Right lobe of liver (tissue), 6 donors: ENCODE results near the gene MYO1C. TPM values are rescaled to one million over a fixed set of nuclear protein-coding genes. Genes with fewer than 3 reads are reported as not detected.
"Not testable (repeated sequence)": the region's sequence is repeated elsewhere in the genome, so short reads cannot be mapped to it uniquely, and the experiment has no call there.

Source experiments
- ATAC-seq, 4 donors: fragments of 200-7000 bp; cut with Tn5 transposase; one replicate each; pipeline ENCODE4 v1.9.1; 2020; ENCODE audit warnings: mild to moderate bottlenecking in 4 of 4, moderate library complexity in 4 of 4
- DNase-seq, 3 donors: peaks; one replicate each; pipeline ENCODE4 v3.0.0-alpha.2; 2020
- H3K27ac ChIP-seq, 3 donors: fragments of 200-600 bp; one replicate each; pipeline ENCODE4 v1.8.0; 2022
- H3K27me3 ChIP-seq, 2 donors: fragments of 200-600 bp; one replicate each; pipeline ENCODE4 v1.8.0; 2022
- H3K36me3 ChIP-seq, 4 donors: fragments of 200-600 bp; sonication (generic) in 1 of 4; one replicate each; pipeline versions ENCODE4 v1.5.1 to v1.8.0; 2017 to 2022; ENCODE audit warnings: control low read depth in 1 of 4
- H3K4me1 ChIP-seq, 4 donors: fragments of 200-600 bp; sonication (generic) in 1 of 4; one replicate each; pipeline versions ENCODE4 v1.5.1 to v1.8.0; 2017 to 2022; ENCODE audit warnings: control low read depth in 1 of 4
- H3K4me3 ChIP-seq, 3 donors: fragments of 200-600 bp; one replicate each; pipeline ENCODE4 v1.8.0; 2022
- H3K9me3 ChIP-seq, 4 donors: fragments of 200-600 bp; sonication (generic) in 1 of 4; one replicate each; pipeline versions ENCODE4 v1.5.1 to v1.8.0; 2017 to 2022; ENCODE audit warnings: control low read depth in 1 of 4
- POLR2A ChIP-seq: fragments of 450-650 bp; IDR thresholded peaks from one replicate; pipeline ENCODE4 v1.6.1; 2017; ENCODE audit warnings: antibody characterized with exemption, mild to moderate bottlenecking
- WGBS: methylation state at CpG from one replicate; pipeline ENCODE4 v1.1.6; 2018; ENCODE audit warnings: low coverage, low lambda C conversion rate; ENCODE audit not compliant: insufficient coverage; ENCODE audit errors: missing lambda C conversion rate; 5-methylcytosine and 5-hydroxymethylcytosine counted together
- intact Hi-C, 2 donors: fragments of 100-400 bp; cut with DNase I; formaldehyde crosslinking; loops; one replicate each; pipeline versions ENCODE4 v1.11.2 to v1.14.1; 2022
- total RNA-seq, 6 experiments: library from RNA; depleted of rRNA in 2 of 6; stranded (reverse); fragments of >200 nt in 2 of 6; fragmentation: NEBNext Ultra II Directional in 3 of 6; extraction: Animal tissue kit (Norgen Biotek cat#: 25700) in 3 of 6; gene quantifications; one replicate each; pipeline versions ENCODE4 v1.1.0 to v1.2.4, GENCODE V29; 2016 to 2023
- TF ChIP-seq, protein P1 (sequence below), 4 donors: fragments of 200-600 bp in 3 of 4; fragments of 450-650 bp in 1 of 4; IDR thresholded peaks; one replicate each; pipeline versions ENCODE4 v1.5.1 to v1.8.0; 2016 to 2022; ENCODE audit warnings: antibody characterized with exemption in 4 of 4, mild to moderate bottlenecking in 2 of 4
- donor health status: DM: no; HTN: yes; CAD: no.
- donor health status: DM: no; HTN: no; CAD: no.
- donor health status: DM: no; HTN: no; CAD: no.
- donor health status: DM: no; HTN: yes; CAD: no.
- donor health status: DM: no; HTN: yes; CAD: no.

MYO1C gene
- total RNA-seq, 6 experiments from 2014 or later = 56.6 to 94.7 (median 68.3) TPM

DNA sequence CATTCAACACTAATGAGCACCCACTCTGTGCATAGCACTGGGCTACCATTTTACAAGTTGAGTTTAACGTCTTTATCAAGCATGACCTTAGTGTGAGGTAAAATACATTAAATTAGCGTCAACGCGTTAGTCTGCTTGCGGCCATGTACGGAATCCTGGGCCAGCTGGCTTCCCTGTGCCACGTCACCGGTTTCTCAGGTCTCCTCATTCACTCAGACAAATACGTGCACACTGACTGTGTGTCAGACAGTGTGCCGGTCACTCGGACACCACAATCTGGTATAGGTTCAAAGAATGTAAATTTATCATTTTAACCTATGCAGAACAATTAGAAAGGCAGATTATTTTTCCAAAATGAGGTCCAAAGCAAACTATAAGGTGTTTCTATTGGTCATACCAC, 71.0 kb downstream of the MYO1C start:
- intact Hi-C loops = no loop called here
- ATAC-seq = no peak
- no peak for DNase-seq
- peaks cover 8 to 37% (median 13%) of the 10 kb centered on the region in 4 donors for H3K36me3 ChIP-seq
- H3K27me3 ChIP-seq = no peaks in the 10 kb centered on the region
- 44% methylated on average over 1 of the region's 11 CpGs for WGBS
- TF ChIP-seq POLR2A = no peak
- TF ChIP-seq, protein P1, sequence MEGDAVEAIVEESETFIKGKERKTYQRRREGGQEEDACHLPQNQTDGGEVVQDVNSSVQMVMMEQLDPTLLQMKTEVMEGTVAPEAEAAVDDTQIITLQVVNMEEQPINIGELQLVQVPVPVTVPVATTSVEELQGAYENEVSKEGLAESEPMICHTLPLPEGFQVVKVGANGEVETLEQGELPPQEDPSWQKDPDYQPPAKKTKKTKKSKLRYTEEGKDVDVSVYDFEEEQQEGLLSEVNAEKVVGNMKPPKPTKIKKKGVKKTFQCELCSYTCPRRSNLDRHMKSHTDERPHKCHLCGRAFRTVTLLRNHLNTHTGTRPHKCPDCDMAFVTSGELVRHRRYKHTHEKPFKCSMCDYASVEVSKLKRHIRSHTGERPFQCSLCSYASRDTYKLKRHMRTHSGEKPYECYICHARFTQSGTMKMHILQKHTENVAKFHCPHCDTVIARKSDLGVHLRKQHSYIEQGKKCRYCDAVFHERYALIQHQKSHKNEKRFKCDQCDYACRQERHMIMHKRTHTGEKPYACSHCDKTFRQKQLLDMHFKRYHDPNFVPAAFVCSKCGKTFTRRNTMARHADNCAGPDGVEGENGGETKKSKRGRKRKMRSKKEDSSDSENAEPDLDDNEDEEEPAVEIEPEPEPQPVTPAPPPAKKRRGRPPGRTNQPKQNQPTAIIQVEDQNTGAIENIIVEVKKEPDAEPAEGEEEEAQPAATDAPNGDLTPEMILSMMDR (IDR thresholded peaks at IDR 0.05) = no peak
- no peak overlapping the region for H3K27ac ChIP-seq
- H3K4me3 ChIP-seq = no peak overlapping the region
- H3K9me3 ChIP-seq = no peaks in the 10 kb centered on the region
- no peaks in the 10 kb centered on the region for H3K4me1 ChIP-seq

DNA sequence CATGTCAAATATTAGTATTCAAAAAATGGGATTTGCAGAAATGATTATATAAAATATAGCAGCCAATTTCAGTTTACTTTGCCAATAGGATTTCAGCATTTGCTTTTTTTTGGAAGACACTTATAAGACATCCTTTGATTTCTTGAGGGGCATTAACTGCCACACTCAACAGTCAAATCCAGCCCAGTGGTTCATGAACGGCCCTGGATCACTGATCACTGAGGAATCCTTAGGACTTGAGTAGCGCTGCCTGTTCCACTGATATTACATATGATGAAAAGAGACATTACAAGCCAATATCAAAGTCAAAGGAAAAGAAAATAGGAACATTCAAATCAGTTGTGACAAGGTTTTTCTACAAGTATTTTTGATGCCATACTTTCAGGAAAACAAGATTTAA, 71.5 kb downstream of the MYO1C start:
- TF ChIP-seq, protein P1 (IDR thresholded peaks at IDR 0.05) = no peak
- no peak for TF ChIP-seq POLR2A

DNA sequence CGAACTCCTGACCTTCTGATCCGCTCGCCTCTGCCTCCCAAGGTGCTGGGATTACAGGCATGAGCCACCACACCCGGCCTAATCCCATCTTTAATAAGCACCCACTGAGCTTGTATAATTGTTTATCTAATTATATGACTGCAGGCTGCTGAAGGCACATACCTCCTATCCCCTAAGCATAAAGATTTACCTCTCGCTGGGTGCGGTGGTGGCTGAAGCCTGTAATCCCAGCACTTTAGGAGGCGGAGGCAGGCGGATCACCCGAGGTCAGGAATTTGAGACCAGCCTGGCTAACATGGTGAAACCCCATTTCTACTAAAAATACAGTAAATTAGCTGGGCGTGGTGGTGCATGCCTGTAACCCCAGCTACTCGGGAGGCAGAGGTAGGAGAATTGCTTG, 72.3 kb downstream of the MYO1C start:
- Histone ChIP-seq H3K4me1 (no peaks in the 10 kb centered on the region), H3K27me3 (no peaks in the 10 kb centered on the region), H3K4me3 (no peak overlapping the region), H3K36me3 (peaks cover 5 to 30% (median 13%) of the 10 kb centered on the region in 4 donors), H3K27ac (no peak overlapping the region), H3K9me3 (no peaks in the 10 kb centered on the region)
- intact Hi-C loops = no loop called here
- TF ChIP-seq, protein P1 (IDR thresholded peaks at IDR 0.05) = no peak
- TF ChIP-seq POLR2A = no peak
- DNase-seq (peak in 1 of 3 donors; percentile 10), ATAC-seq (no peak)
- 89% methylated on average over 5 of the region's 11 CpGs for WGBS

More for the DNA sequence above, 71.5 kb downstream of the MYO1C start:
- peaks cover 8 to 37% (median 13%) of the 10 kb centered on the region in 4 donors for H3K36me3 ChIP-seq
- no peaks in the 10 kb centered on the region for H3K27me3 ChIP-seq
- no peak overlapping the region for H3K4me3 ChIP-seq
- intact Hi-C loops = no loop called here
- WGBS = 80% methylated on average over 2 of the region's 2 CpGs
- DNase-seq = no peak
- H3K9me3 ChIP-seq = no peaks in the 10 kb centered on the region
- no peak for ATAC-seq
- no peaks in the 10 kb centered on the region for H3K4me1 ChIP-seq
- H3K27ac ChIP-seq = no peak overlapping the region

DNA sequence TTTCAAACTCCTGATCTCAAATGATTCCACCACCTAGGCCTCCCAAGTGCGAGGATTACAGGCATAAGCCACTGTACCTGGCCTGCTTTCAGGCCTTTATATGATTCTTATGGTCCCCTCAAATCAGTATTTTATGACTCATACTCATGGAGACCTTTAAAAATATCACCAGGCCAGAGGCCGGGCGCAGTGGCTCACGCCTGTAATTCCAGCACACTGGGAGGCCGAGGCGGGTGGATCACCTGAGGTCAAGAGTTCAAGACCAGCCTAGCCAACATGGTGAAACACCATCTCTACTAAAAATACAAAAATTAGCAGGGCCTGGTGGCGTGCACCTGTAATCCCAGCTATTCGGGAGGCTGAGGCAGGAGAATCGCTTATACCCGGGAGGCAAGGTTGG, 74.0 kb downstream of the MYO1C start:
- ATAC-seq, intact Hi-C loops, H3K27ac ChIP-seq, H3K27me3 ChIP-seq, H3K4me3 ChIP-seq, H3K9me3 ChIP-seq: not testable (repeated sequence)
- Histone ChIP-seq H3K4me1 (peaks cover 0 to 13% (median 3%) of the 10 kb centered on the region in 4 donors), H3K36me3 (peaks cover 5 to 26% (median 10%) of the 10 kb centered on the region in 4 donors)
- WGBS = 60% methylated on average over 6 of the region's 10 CpGs
- peak in 1 of 3 donors; percentile 33 for DNase-seq

DNA sequence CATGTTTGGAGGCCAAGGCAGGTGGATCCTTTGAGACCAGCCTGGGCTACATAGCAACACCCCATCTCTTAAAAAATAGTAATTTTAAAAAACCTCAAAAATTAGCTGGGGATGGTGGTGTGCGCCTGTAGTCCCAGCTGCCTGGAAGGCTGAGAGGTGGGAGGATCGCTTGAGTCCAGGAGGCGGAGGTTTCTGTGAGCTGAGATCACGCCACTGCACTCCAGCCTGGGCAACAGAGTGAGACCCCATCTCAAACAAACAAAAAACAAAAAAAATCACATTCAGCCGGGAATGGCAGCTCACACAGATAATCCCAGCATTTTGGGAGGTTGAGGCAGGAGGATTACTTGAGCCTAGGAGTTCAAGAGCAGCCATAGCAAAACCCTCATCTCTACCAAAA, 76.1 kb downstream of the MYO1C start:
- no peak for TF ChIP-seq POLR2A
- Histone ChIP-seq H3K27ac (no peak overlapping the region), H3K9me3 (no peaks in the 10 kb centered on the region), H3K4me3 (no peak overlapping the region), H3K27me3 (no peaks in the 10 kb centered on the region), H3K36me3 (peaks cover 0 to 7% (median 4%) of the 10 kb centered on the region in 4 donors), H3K4me1 (peaks cover 0 to 27% (median 7%) of the 10 kb centered on the region in 4 donors)
- intact Hi-C loops = no loop called here
- no peak for ATAC-seq
- WGBS = 67% methylated on average over 2 of the region's 5 CpGs
- DNase-seq = peak in 1 of 3 donors; percentile 3
